B cell (primary cell): ENCODE measurements around the gene ARHGEF17. TPM values are rescaled to one million over a fixed set of nuclear protein-coding genes. Genes with fewer than 3 reads are reported as not detected.

ENCODE experiments used
- ATAC-seq: fragments of 200-7000 bp; cut with Tn5 transposase; one replicate; pipeline ENCODE4 v1.10.0; 2021; ENCODE audit warnings: low read depth, mild to moderate bottlenecking, moderate number of reproducible peaks, moderate library complexity
- CTCF ChIA-PET: fragments of 350-600 bp; sonication (Branson Sonifier 250); formaldehyde crosslinking; loops from one replicate; lab custom pipeline; 2021; ENCODE audit warnings: antibody characterized with exemption, inconsistent platforms; lab: Charles Lee
- POLR2A ChIA-PET: fragments of 350-600 bp; sonication (Branson Sonifier 250); formaldehyde crosslinking; loops from one replicate; lab custom pipeline; 2021; ENCODE audit warnings: antibody characterized with exemption; lab: Charles Lee
- DNase-seq: peaks from one replicate; pipeline ENCODE4 v3.0.0; 2013
- H2AFZ ChIP-seq: 2 replicates; pipeline ENCODE4 v1.6.1; 2012; ENCODE audit warnings: mild to moderate bottlenecking, low read depth, low read length; ENCODE audit not compliant: insufficient read depth, poor library complexity, severe bottlenecking
- H3K27ac ChIP-seq, 2 donors: 1 replicate in 1 of 2; 2 replicates in 1 of 2; pipeline ENCODE4 v1.5.1; 2012 to 2013; ENCODE audit warnings: low read length in 2 of 2, mild to moderate bottlenecking in 2 of 2, moderate library complexity in 1 of 2
- H3K27me3 ChIP-seq, 4 experiments: fragments of 200-600 bp in 1 of 4; sonication (generic) in 1 of 4; replicated peaks in 1 of 4; 1 replicate in 2 of 4; 2 replicates in 2 of 4; pipeline versions ENCODE4 v1.6.1 to v1.7.0; 2013 to 2016; ENCODE audit warnings: low read length in 3 of 4, mild to moderate bottlenecking in 2 of 4, mixed read lengths in 1 of 4, moderate library complexity in 1 of 4; ENCODE audit not compliant: insufficient read depth in 4 of 4, control insufficient read depth in 3 of 4; ENCODE audit errors: control extremely low read depth in 1 of 4
- H3K36me3 ChIP-seq, 2 experiments: replicated peaks in 1 of 2; 1 replicate in 1 of 2; 2 replicates in 1 of 2; pipeline versions ENCODE4 v1.6.1 to v1.7.1; 2013; ENCODE audit warnings: low read length in 1 of 2; ENCODE audit not compliant: insufficient read depth in 2 of 2, control insufficient read depth in 1 of 2; ENCODE audit errors: control extremely low read depth in 1 of 2, extremely low read depth in 1 of 2
- H3K4me1 ChIP-seq, 2 donors: fragments of 200-600 bp in 1 of 2; sonication (generic) in 1 of 2; 1 replicate in 1 of 2; 2 replicates in 1 of 2; pipeline versions ENCODE4 v1.5.1 to v1.6.1; 2013 to 2017; ENCODE audit warnings: low read length in 2 of 2; ENCODE audit not compliant: control insufficient read depth in 2 of 2, insufficient read depth in 2 of 2
- H3K4me2 ChIP-seq: replicated peaks from 2 replicates; pipeline ENCODE3; 2012; ENCODE audit warnings: mild to moderate bottlenecking, low read depth, low read length; ENCODE audit not compliant: poor library complexity, severe bottlenecking
- H3K4me3 ChIP-seq, 5 experiments: fragments of 200-600 bp in 1 of 5; sonication (generic) in 1 of 5; 1 replicate in 3 of 5; 2 replicates in 2 of 5; pipeline versions ENCODE4 v1.5.1 to v1.7.0; 2011 to 2016; ENCODE audit warnings: low read length in 4 of 5, mild to moderate bottlenecking in 4 of 5, low read depth in 2 of 5, control low read depth in 1 of 5, moderate library complexity in 1 of 5; ENCODE audit not compliant: insufficient read depth in 1 of 5; ENCODE audit errors: control extremely low read depth in 1 of 5, extremely low read depth in 1 of 5
- H3K79me2 ChIP-seq: fragments of 200-600 bp; sonication (generic); one replicate; pipeline ENCODE4 v1.6.0; 2016; ENCODE audit warnings: low read length; ENCODE audit not compliant: control insufficient read depth, insufficient read depth
- H3K9ac ChIP-seq: fragments of 200-600 bp; sonication (generic); 2 replicates; pipeline ENCODE4 v1.6.1; 2017; ENCODE audit warnings: mild to moderate bottlenecking, low read length, moderate library complexity
- H3K9me3 ChIP-seq, 3 donors: one replicate each; pipeline versions ENCODE4 v1.6.1 to v1.7.1; 2013; ENCODE audit warnings: low read length in 2 of 3; ENCODE audit not compliant: control insufficient read depth in 2 of 3, insufficient read depth in 1 of 3; ENCODE audit errors: control extremely low read depth in 1 of 3
- H4K20me1 ChIP-seq: 2 replicates; pipeline ENCODE4 v1.6.0; 2012; ENCODE audit warnings: mild to moderate bottlenecking, low read length; ENCODE audit not compliant: insufficient read depth, control insufficient read depth, poor library complexity, severe bottlenecking
- H3K27ac Mint-ChIP-seq: one replicate; pipeline ENCODE4 v1.8.0; 2021; ENCODE audit warnings: mixed read lengths
- H3K27me3 Mint-ChIP-seq: one replicate; pipeline ENCODE4 v1.8.0; 2021; ENCODE audit warnings: mixed read lengths
- H3K4me1 Mint-ChIP-seq: one replicate; pipeline ENCODE4 v1.8.0; 2021; ENCODE audit warnings: mixed read lengths
- H3K4me3 Mint-ChIP-seq: one replicate; pipeline ENCODE4 v1.8.0; 2021; ENCODE audit warnings: mixed read lengths
- H3K9me3 Mint-ChIP-seq: one replicate; pipeline ENCODE4 v1.8.0; 2022; ENCODE audit warnings: mixed read lengths; ENCODE audit not compliant: insufficient read depth
- EZH2 ChIP-seq: IDR thresholded peaks from 2 replicates; pipeline ENCODE4 v1.6.1; 2012; ENCODE audit warnings: borderline replicate concordance, low read depth, mild to moderate bottlenecking, moderate library complexity, low read length; ENCODE audit not compliant: insufficient read depth, poor library complexity, severe bottlenecking
- WGBS: methylation state at CpG from one replicate; pipeline ENCODE4 v1.1.5; 2013; ENCODE audit warnings: missing lambda C conversion rate; ENCODE audit not compliant: insufficient coverage; 5-methylcytosine and 5-hydroxymethylcytosine counted together
- intact Hi-C: fragments of 100-400 bp; cut with micrococcal nuclease; formaldehyde crosslinking; loops from one replicate; pipeline ENCODE4 v1.10.0; 2022
- polyA plus RNA-seq: library from polyadenylated mRNA; depleted of rRNA; stranded (reverse); fragments of >200 nt; gene quantifications from 2 replicates; pipeline ENCODE4 v1.2.3, GENCODE V29; 2012
- total RNA-seq, 2 donors: library from RNA; stranded (reverse); fragments of 120-200 nt in 1 of 2; gene quantifications; 1 replicate in 1 of 2; 2 replicates in 1 of 2; pipeline versions ENCODE4 v1.2.3 to v1.2.4, GENCODE V29; 2013 to 2022
- TF ChIP-seq, protein P1 (sequence below): fragments of 200-600 bp; IDR thresholded peaks from one replicate; pipeline ENCODE4 v1.8.0; 2022; ENCODE audit warnings: antibody characterized with exemption, mild to moderate bottlenecking

Gene ARHGEF17
- total and polyA plus RNA-seq, 2 donors (not counting 1 experiment from before 2014, with no cell fraction given), result 0.05 TPM; not detected in 1

DNA sequence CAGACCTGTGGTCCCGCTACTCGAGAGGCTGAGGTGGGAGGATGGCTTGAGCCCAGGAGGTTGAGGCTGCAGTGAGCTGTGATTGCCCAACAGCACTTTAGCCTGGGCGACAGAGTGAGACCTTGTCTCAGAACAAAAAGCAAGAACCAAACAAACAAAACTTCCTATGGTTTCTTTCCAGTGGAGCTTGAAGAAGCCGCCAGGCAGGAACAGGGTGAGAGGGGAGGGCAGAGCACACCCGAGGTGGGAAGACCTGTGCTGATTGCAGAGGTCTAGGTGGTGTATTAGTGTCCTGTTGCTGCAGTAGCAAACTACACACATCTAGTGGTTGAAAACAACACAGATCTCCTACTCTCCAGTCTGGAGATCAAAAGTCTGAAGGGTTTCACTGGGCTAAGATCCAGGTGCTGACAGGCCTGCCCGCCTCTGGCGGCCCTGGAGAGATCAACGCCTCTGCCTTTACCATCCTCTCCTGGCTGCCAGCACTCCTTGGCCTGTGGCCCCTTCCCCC is 10.5 kb downstream of the ARHGEF17 start:
- ATAC-seq, result no peak
- H3K27ac ChIP-seq, result no peak overlapping the region
- Mint-ChIP-seq H3K4me3 (no peak overlapping the region), H3K4me1 (peaks cover 13% of the 10 kb centered on the region), H3K27ac (no peak overlapping the region), H3K9me3 (no peaks in the 10 kb centered on the region), H3K27me3 (peaks cover 7% of the 10 kb centered on the region)
- DNase-seq, result no peak
- H3K27me3 ChIP-seq, result peaks cover 0 to 3% (median 0%) of the 10 kb centered on the region in 4 experiments
- H3K79me2 ChIP-seq, result no peaks in the 10 kb centered on the region
- H3K4me3 ChIP-seq, result no peak overlapping the region
- no peak overlapping the region for H3K4me2 ChIP-seq
- CTCF ChIA-PET, result interaction anchor here (1.7 kb wide), 1 partner anchor 33 kb away, joined by 4 read pairs; no protein-coding TSS in a partner anchor
- H3K4me1 ChIP-seq, result peaks cover 17 to 18% of the 10 kb centered on the region in 2 donors
- H2AFZ ChIP-seq, result no peak overlapping the region
- H3K36me3 ChIP-seq, result no peaks in the 10 kb centered on the region
- H4K20me1 ChIP-seq, result no peaks in the 10 kb centered on the region
- H3K9me3 ChIP-seq, result peaks cover 0 to 5% (median 0%) of the 10 kb centered on the region in 3 donors
- no peak overlapping the region for H3K9ac ChIP-seq
- POLR2A ChIA-PET, result no interaction called here
- 93% methylated on average over 3 of the region's 8 CpGs for WGBS
- no peak for TF ChIP-seq EZH2
- TF ChIP-seq, protein P1, sequence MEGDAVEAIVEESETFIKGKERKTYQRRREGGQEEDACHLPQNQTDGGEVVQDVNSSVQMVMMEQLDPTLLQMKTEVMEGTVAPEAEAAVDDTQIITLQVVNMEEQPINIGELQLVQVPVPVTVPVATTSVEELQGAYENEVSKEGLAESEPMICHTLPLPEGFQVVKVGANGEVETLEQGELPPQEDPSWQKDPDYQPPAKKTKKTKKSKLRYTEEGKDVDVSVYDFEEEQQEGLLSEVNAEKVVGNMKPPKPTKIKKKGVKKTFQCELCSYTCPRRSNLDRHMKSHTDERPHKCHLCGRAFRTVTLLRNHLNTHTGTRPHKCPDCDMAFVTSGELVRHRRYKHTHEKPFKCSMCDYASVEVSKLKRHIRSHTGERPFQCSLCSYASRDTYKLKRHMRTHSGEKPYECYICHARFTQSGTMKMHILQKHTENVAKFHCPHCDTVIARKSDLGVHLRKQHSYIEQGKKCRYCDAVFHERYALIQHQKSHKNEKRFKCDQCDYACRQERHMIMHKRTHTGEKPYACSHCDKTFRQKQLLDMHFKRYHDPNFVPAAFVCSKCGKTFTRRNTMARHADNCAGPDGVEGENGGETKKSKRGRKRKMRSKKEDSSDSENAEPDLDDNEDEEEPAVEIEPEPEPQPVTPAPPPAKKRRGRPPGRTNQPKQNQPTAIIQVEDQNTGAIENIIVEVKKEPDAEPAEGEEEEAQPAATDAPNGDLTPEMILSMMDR, result no peak
- intact Hi-C loops, result no loop called here

DNA sequence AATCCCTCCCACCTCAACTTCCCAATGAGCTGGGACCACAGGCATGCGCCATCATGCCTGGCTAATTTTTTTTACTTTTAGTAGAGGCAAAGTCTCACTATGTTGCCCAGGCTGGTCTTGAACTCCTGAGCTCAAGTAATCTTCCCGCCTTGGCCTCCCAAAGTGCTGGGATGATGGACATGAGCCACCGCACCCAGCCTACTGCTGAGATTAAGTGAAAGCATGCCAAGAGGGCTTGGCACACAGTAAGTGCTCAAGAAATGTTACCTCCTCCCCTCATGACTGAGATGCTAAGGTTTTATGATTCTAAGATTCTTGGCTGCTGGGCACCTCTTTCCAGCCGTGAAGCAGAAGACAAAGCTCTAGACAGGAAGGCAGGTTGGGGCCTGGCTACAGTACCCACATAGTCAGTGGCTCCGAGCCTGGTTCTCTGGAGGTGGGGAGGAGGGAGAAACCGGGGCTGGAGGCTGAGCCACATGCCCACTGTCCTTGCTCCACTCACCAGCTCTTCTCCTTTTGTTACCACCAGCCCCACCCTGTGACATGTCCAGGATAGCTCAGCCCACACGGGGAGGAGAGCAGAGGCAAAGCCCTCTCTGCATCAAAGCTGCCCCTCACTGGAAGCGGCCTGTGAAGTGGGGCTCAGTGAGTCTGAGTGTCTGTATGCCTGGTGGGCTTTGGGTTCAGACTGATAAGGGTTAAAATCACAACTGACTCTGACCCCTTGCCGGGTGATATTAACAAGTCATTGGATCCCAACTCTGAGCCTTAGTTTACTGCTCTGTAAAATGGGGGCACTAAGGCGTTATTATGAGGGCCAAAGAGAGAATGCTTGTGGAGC is 12.9 kb downstream of the ARHGEF17 start:
- POLR2A ChIA-PET, result no interaction called here
- Histone ChIP-seq H2AFZ (no peak overlapping the region), H3K27ac (no peak overlapping the region), H3K4me3 (no peak overlapping the region), H3K4me1 (peaks cover 17 to 25% of the 10 kb centered on the region in 2 donors), H3K36me3 (no peaks in the 10 kb centered on the region), H3K9me3 (peaks cover 0 to 5% (median 0%) of the 10 kb centered on the region in 3 donors), H3K27me3 (peaks cover 0 to 3% (median 0%) of the 10 kb centered on the region in 4 experiments), H3K79me2 (no peaks in the 10 kb centered on the region), H4K20me1 (no peaks in the 10 kb centered on the region), H3K9ac (no peak overlapping the region), H3K4me2 (no peak overlapping the region)
- no peak overlapping the region for H3K27ac Mint-ChIP-seq
- peaks cover 6% of the 10 kb centered on the region for H3K27me3 Mint-ChIP-seq
- peaks cover 22% of the 10 kb centered on the region for H3K4me1 Mint-ChIP-seq
- ATAC-seq (no peak), DNase-seq (no peak)
- WGBS, result 63% methylated on average over 5 of the region's 10 CpGs
- no peak for TF ChIP-seq EZH2
- TF ChIP-seq, protein P1, result no peak
- no peaks in the 10 kb centered on the region for H3K9me3 Mint-ChIP-seq
- intact Hi-C loops, result no loop called here
- no peak overlapping the region for H3K4me3 Mint-ChIP-seq
- CTCF ChIA-PET, result interaction anchor here (1.4 to 7.2 kb wide), 2 partner anchors 14 kb away, joined by 8 to 45 read pairs; no protein-coding TSS in a partner anchor
